Measurements from ENCODE around the gene ARRB2.
"Not testable (repeated sequence)": the region's sequence is repeated elsewhere in the genome, so short reads cannot be mapped to it uniquely, and the experiment has no call there.

Gene ARRB2

GRCh38 chr17:4703330-4703691, 7.1 kb upstream of the ARRB2 start:
- FAIRE-seq, result no peak
- no peak for TF ChIP-seq CTCF (IDR thresholded peaks at IDR 0.05; ENCODE audit: insufficient read depth, missing control alignments)
- no peak for DNase-seq (ENCODE audit: insufficient read length, low spot score)

DNA sequence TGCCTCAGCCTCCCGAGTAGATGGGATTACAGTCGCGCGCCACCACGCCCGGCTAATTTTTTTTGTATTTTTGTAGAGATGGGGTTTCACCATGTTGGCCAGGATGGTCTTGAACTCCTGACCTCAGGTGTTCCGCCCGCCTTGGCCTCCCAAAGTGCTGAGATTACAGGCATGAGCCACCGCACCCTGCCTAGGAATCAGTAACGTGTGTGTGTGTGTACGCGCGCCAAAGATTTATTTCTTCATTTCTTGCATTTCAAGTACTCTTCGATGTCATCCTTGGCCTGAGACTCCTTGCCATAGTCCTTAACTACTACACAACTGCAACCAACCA, 5.9 kb upstream of the ARRB2 start:
- not testable (repeated sequence) for DNase-seq (ENCODE audit: insufficient read length, low spot score); FAIRE-seq

DNA sequence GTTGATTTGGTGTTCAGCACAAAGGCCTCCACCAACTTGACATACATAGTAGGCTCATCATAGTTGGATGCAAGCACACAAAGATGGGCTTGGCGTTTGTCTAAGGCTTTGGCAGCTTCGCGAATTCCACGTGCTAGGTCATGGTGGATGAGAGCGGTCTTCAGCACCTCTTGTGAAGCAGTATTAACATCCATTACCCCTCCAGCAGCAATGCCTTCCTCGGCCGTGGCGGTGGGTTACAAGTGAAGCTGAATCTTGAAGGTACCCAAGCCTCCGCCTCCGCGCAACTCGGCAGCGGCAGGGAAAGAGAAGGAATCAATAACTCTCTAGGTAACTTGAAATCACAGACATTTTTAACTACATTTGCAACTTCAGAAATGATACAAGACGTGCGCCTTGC, 5.4 kb upstream of the ARRB2 start:
- no peak for FAIRE-seq
- TF ChIP-seq CTCF (IDR thresholded peaks at IDR 0.05; ENCODE audit: insufficient read depth, missing control alignments), result no peak
- no peak for DNase-seq (ENCODE audit: insufficient read length, low spot score)

- TF ChIP-seq CTCF (IDR thresholded peaks at IDR 0.05; ENCODE audit: insufficient read depth, missing control alignments), result no peak
- FAIRE-seq, result no peak
- DNase-seq (ENCODE audit: insufficient read length, low spot score), result no peak
Observed at GRCh38 chr17:4706121-4706520, 4.3 kb upstream of the ARRB2 start.

DNA sequence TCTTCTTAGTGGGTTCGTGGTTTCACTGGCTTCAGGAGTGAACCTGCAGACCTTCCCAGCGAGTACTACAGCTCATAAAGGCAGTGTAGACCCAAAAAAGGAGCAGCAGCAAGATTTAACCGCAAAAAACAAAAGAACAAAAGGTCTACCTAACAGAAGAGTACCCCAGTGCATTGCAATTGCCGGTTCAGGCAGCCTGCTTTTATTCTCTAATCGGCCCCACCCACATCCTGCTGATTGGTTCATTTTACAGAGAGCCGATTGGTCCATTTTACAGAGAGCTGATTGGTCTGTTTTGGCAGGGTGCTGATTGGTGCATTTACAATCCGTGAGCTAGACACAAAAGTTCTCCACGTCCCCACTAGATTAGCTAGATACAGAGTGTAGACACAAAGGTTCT, 2.0 kb upstream of the ARRB2 start:
- FAIRE-seq (no peak), DNase-seq (ENCODE audit: insufficient read length, low spot score) (no peak)
- no peak for TF ChIP-seq CTCF (IDR thresholded peaks at IDR 0.05; ENCODE audit: insufficient read depth, missing control alignments)

- DNase-seq (ENCODE audit: insufficient read length, low spot score) (no peak), FAIRE-seq (no peak)
Observed at GRCh38 chr17:4710693-4711634, 532 bp downstream of the ARRB2 start.

GRCh38 chr17:4711661-4712181, 1.3 kb downstream of the ARRB2 start:
- DNase-seq (ENCODE audit: insufficient read length, low spot score) (no peak), FAIRE-seq (no peak)
- no peak for TF ChIP-seq CTCF (IDR thresholded peaks at IDR 0.05; ENCODE audit: insufficient read depth, missing control alignments)

More at GRCh38 chr17:4710693-4711634, 532 bp downstream of the ARRB2 start:
- TF ChIP-seq CTCF (IDR thresholded peaks at IDR 0.05; ENCODE audit: insufficient read depth, missing control alignments), result no peak
